PC-9 (cell line): Measurements from ENCODE around the gene ISG15. TPM values are rescaled to one million over a fixed set of nuclear protein-coding genes. Genes with fewer than 3 reads are reported as not detected.

ENCODE experiments used
- BruUV-seq: library from RNA; stranded (reverse); fragments of 400-500 nt; replicated peaks from 2 replicates; lab custom pipeline; 2021; lab: Mats Ljungman, UMichigan
- CTCF ChIA-PET: fragments of 300-600 bp; sonication (Branson Sonifier 250); formaldehyde crosslinking; loops from one replicate; lab custom pipeline; 2022; ENCODE audit warnings: antibody characterized with exemption; lab: Charles Lee
- POLR2A ChIA-PET: fragments of 300-600 bp; sonication (Branson Sonifier 250); formaldehyde crosslinking; loops from one replicate; lab custom pipeline; 2022; ENCODE audit warnings: antibody characterized with exemption; ENCODE audit not compliant: unreplicated experiment; lab: Charles Lee
- DNase-seq, 2 experiments: peaks; one replicate each; pipeline versions ENCODE4 v3.0.0 to v3.0.0-alpha.2; 2015 to 2022; ENCODE audit warnings: mixed read lengths in 1 of 2
- H2AFZ ChIP-seq: fragments of 200-600 bp; sonication (generic); 2 replicates; pipeline ENCODE4 v1.8.1; 2017; ENCODE audit warnings: antibody characterized with exemption
- H3F3A ChIP-seq: fragments of 200-600 bp; sonication (generic); 2 replicates; pipeline ENCODE4 v1.8.1; 2017; ENCODE audit warnings: antibody characterized with exemption, mild to moderate bottlenecking, low read depth; ENCODE audit not compliant: insufficient read depth
- H3K27ac ChIP-seq: fragments of 200-600 bp; sonication (generic); 2 replicates; pipeline ENCODE4 v1.6.1; 2016; ENCODE audit warnings: mixed run types
- H3K27me3 ChIP-seq: fragments of 200-600 bp; sonication (generic); 2 replicates; pipeline ENCODE4 v1.6.1; 2016; ENCODE audit warnings: low read depth, mixed run types; ENCODE audit not compliant: insufficient read depth
- H3K36me3 ChIP-seq: fragments of 200-600 bp; sonication (generic); 2 replicates; pipeline ENCODE4 v1.6.1; 2016; ENCODE audit warnings: low read depth, mixed run types
- H3K4me1 ChIP-seq: fragments of 200-600 bp; sonication (generic); replicated peaks from 2 replicates; pipeline ENCODE4 v1.6.1; 2016; ENCODE audit warnings: mixed run types; ENCODE audit not compliant: insufficient read depth
- H3K4me2 ChIP-seq: fragments of 200-600 bp; sonication (generic); 2 replicates; pipeline ENCODE4 v1.6.1; 2017; ENCODE audit warnings: mixed run types
- H3K4me3 ChIP-seq: fragments of 200-600 bp; sonication (generic); 2 replicates; pipeline ENCODE4 v1.6.1; 2016; ENCODE audit warnings: mixed run types
- H3K79me2 ChIP-seq: fragments of 200-600 bp; sonication (generic); 2 replicates; pipeline ENCODE4 v1.6.1; 2017; ENCODE audit warnings: low read depth, mixed run types
- H3K9me2 ChIP-seq: fragments of 200-600 bp; sonication (generic); 2 replicates; pipeline ENCODE4 v1.8.1; 2017; ENCODE audit warnings: mild to moderate bottlenecking; ENCODE audit not compliant: insufficient read depth
- H3K9me3 ChIP-seq: fragments of 200-600 bp; sonication (generic); 2 replicates; pipeline ENCODE4 v1.8.1; 2016; ENCODE audit warnings: low read depth; ENCODE audit not compliant: insufficient read depth
- H4K20me1 ChIP-seq: fragments of 200-600 bp; sonication (generic); 2 replicates; pipeline ENCODE4 v1.8.1; 2017; ENCODE audit not compliant: insufficient read depth
- EZH2 ChIP-seq: fragments of 200-600 bp; sonication (generic); IDR thresholded peaks from 2 replicates; pipeline ENCODE4 v1.8.0; 2017; ENCODE audit warnings: antibody characterized with exemption, low read depth
- intact Hi-C: fragments of 100-400 bp; cut with micrococcal nuclease; formaldehyde crosslinking; loops from one replicate; pipeline ENCODE4 v1.10.0; 2022; ENCODE audit not compliant: unreplicated experiment
- total RNA-seq: library from RNA; stranded (reverse); gene quantifications from 2 replicates; pipeline ENCODE4 v1.2.3, GENCODE V29; 2021
- TF ChIP-seq, protein P1 (sequence below): fragments of 200-600 bp; sonication (generic); conservative IDR thresholded peaks from 2 replicates; pipeline ENCODE4 v1.6.1; 2017; ENCODE audit warnings: mixed run types, antibody characterized with exemption, mild to moderate bottlenecking, moderate library complexity

The ISG15 gene
- total RNA-seq, 1 experiment from 2014 or later = 20.9 TPM

DNA sequence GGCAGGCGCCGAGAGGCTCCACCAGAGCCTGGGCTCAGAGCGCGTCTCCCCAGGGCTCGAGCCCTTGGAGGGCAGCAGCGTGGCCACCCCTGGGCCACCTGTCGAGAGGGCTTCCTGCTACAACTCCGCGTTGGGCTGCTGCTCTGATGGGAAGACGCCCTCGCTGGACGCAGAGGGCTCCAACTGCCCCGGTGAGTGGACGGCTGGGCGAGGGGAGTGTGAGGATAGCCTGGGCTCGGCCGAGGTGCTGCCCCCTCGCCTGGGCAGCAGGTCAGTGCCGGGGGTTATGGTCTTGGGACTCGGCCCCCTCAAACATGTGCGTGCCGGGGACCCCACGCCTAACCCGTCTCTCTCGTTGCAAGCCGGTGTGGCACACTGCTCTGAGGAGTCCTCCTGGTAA lies 33.5 kb downstream of the ISG15 start:
- intact Hi-C loops = no loop called here
- H3K27ac ChIP-seq = no peak overlapping the region
- H3K27me3 ChIP-seq = no peaks in the 10 kb centered on the region
- H3K4me1 ChIP-seq = no peaks in the 10 kb centered on the region
- no peak for TF ChIP-seq EZH2
- TF ChIP-seq, protein P1, sequence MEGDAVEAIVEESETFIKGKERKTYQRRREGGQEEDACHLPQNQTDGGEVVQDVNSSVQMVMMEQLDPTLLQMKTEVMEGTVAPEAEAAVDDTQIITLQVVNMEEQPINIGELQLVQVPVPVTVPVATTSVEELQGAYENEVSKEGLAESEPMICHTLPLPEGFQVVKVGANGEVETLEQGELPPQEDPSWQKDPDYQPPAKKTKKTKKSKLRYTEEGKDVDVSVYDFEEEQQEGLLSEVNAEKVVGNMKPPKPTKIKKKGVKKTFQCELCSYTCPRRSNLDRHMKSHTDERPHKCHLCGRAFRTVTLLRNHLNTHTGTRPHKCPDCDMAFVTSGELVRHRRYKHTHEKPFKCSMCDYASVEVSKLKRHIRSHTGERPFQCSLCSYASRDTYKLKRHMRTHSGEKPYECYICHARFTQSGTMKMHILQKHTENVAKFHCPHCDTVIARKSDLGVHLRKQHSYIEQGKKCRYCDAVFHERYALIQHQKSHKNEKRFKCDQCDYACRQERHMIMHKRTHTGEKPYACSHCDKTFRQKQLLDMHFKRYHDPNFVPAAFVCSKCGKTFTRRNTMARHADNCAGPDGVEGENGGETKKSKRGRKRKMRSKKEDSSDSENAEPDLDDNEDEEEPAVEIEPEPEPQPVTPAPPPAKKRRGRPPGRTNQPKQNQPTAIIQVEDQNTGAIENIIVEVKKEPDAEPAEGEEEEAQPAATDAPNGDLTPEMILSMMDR = no peak
- no peaks in the 10 kb centered on the region for H3K36me3 ChIP-seq
- peaks cover 20% of the 10 kb centered on the region for H4K20me1 ChIP-seq
- DNase-seq = no peak
- H3K9me3 ChIP-seq = no peaks in the 10 kb centered on the region
- ChIA-PET CTCF (no interaction called here), POLR2A (no interaction called here)
- peaks cover 3% of the 10 kb centered on the region; the same call in 1 of the 2 replicates for H3F3A ChIP-seq
- H3K9me2 ChIP-seq = no peaks in the 10 kb centered on the region
- no TSS peak for BruUV-seq
- H2AFZ ChIP-seq = no peak overlapping the region
- no peak overlapping the region for H3K4me2 ChIP-seq
- no peak overlapping the region for H3K4me3 ChIP-seq
- no peaks in the 10 kb centered on the region for H3K79me2 ChIP-seq

DNA sequence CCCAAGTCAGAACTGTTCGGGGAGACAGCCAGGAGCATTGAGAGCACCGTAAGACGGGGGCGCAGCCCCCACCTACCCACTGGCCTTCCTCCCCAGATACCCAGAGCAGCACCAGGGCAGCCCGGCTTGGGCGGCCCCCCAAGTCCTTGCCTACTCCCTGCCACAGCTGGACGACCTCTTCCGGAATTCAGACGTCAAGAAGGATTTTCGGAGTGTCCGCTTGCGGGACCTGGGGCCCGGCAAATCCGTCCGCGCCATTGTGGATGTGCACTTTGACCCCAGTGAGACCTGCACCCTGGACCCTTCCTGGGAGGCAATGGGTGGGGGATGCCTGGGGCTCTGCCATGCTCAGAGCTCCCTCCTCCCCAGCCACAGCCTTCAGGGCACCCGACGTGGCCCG lies 34.1 kb downstream of the ISG15 start:
- intact Hi-C loops = no loop called here
- POLR2A ChIA-PET = no interaction called here

GRCh38 chr1:1047963-1048362 lies 34.7 kb downstream of the ISG15 start:
- Histone ChIP-seq H3K27me3 (no peaks in the 10 kb centered on the region), H3K36me3 (no peaks in the 10 kb centered on the region), H3K27ac (no peak overlapping the region), H3F3A (peaks cover 8% of the 10 kb centered on the region; the same call in 1 of the 2 replicates), H2AFZ (no peak overlapping the region), H3K4me2 (no peak overlapping the region), H3K9me2 (no peaks in the 10 kb centered on the region), H3K79me2 (no peaks in the 10 kb centered on the region), H3K4me1 (no peaks in the 10 kb centered on the region), H3K9me3 (no peaks in the 10 kb centered on the region), H3K4me3 (no peak overlapping the region), H4K20me1 (peaks cover 8% of the 10 kb centered on the region)
- DNase-seq = no peak
- POLR2A ChIA-PET = no interaction called here
- intact Hi-C loops = no loop called here
- CTCF ChIA-PET = interaction anchor here (0.6 kb wide), 1 partner anchor 45 kb away, joined by 12 read pairs; no protein-coding TSS in a partner anchor
- no TSS peak for BruUV-seq
- TF ChIP-seq, protein P1 = no peak
- no peak for TF ChIP-seq EZH2

More for the DNA sequence above, 34.1 kb downstream of the ISG15 start:
- Histone ChIP-seq H3K79me2 (no peaks in the 10 kb centered on the region), H3K27me3 (no peaks in the 10 kb centered on the region), H3K4me2 (no peak overlapping the region), H3K27ac (no peak overlapping the region), H3F3A (peaks cover 8% of the 10 kb centered on the region; the same call in 1 of the 2 replicates), H3K4me1 (no peaks in the 10 kb centered on the region), H3K9me3 (no peaks in the 10 kb centered on the region), H4K20me1 (peaks cover 14% of the 10 kb centered on the region), H3K9me2 (no peaks in the 10 kb centered on the region), H3K4me3 (no peak overlapping the region), H2AFZ (no peak overlapping the region), H3K36me3 (no peaks in the 10 kb centered on the region)
- BruUV-seq = no TSS peak
- TF ChIP-seq, protein P1 = no peak
- TF ChIP-seq EZH2 = no peak
- CTCF ChIA-PET = no interaction called here
- DNase-seq = no peak
